Astrocyte (in vitro differentiated cells and primary cell): Measurements from ENCODE around the gene LRRN4. TPM values are rescaled to one million over a fixed set of nuclear protein-coding genes. Genes with fewer than 3 reads are reported as not detected.

Experiments used
- DNase-seq: peaks from one replicate; pipeline ENCODE4 v3.0.0-alpha.2; 2010; ENCODE audit warnings: low read depth
- FAIRE-seq: peaks from 2 replicates; lab custom pipeline; 2011; peaks lifted over from hg19 to GRCh38; lab: Jason Lieb, UNC
- H2AFZ ChIP-seq: 2 replicates; pipeline ENCODE4 v1.6.0; 2012; ENCODE audit warnings: low read depth, low read length, inconsistent platforms
- H3K27ac ChIP-seq: 2 replicates; pipeline ENCODE4 v1.5.1; 2011; ENCODE audit warnings: low read depth, low read length, inconsistent platforms
- H3K27me3 ChIP-seq: 2 replicates; pipeline ENCODE4 v1.6.0; 2011; ENCODE audit warnings: low read length, inconsistent platforms; ENCODE audit not compliant: insufficient read depth
- H3K36me3 ChIP-seq: 2 replicates; pipeline ENCODE4 v1.5.1; 2011; ENCODE audit warnings: low read length, inconsistent platforms; ENCODE audit not compliant: insufficient read depth
- H3K4me1 ChIP-seq: 2 replicates; pipeline ENCODE4 v1.5.1; 2011; ENCODE audit warnings: low read length, inconsistent platforms; ENCODE audit not compliant: insufficient read depth
- H3K4me2 ChIP-seq: 2 replicates; pipeline ENCODE4 v1.6.0; 2012; ENCODE audit warnings: low read length, inconsistent platforms
- H3K4me3 ChIP-seq: 2 replicates; pipeline ENCODE4 v1.5.1; 2011; ENCODE audit warnings: low read depth, mild to moderate bottlenecking, low read length, inconsistent platforms; ENCODE audit not compliant: insufficient read depth
- H3K79me2 ChIP-seq: 2 replicates; pipeline ENCODE4 v1.6.0; 2012; ENCODE audit warnings: mild to moderate bottlenecking, low read length, inconsistent platforms; ENCODE audit not compliant: insufficient read depth
- H3K9ac ChIP-seq: 2 replicates; pipeline ENCODE4 v1.6.0; 2012; ENCODE audit warnings: mild to moderate bottlenecking, low read length, inconsistent platforms
- H3K9me3 ChIP-seq: 2 replicates; pipeline ENCODE4 v1.5.1; 2012; ENCODE audit warnings: low read depth, mild to moderate bottlenecking, low read length, inconsistent platforms; ENCODE audit not compliant: insufficient read depth
- H4K20me1 ChIP-seq: 2 replicates; pipeline ENCODE4 v1.6.0; 2012; ENCODE audit warnings: low read length, inconsistent platforms; ENCODE audit not compliant: insufficient read depth
- H3K27ac Mint-ChIP-seq: one replicate; pipeline ENCODE4 v1.8.0; 2021; ENCODE audit warnings: mild to moderate bottlenecking, mixed read lengths; ENCODE audit not compliant: unreplicated experiment
- H3K27me3 Mint-ChIP-seq: one replicate; pipeline ENCODE4 v1.8.0; 2021; ENCODE audit warnings: low read depth, mixed read lengths; ENCODE audit not compliant: unreplicated experiment
- H3K36me3 Mint-ChIP-seq: one replicate; pipeline ENCODE4 v1.8.0; 2021; ENCODE audit warnings: low read depth, mixed read lengths; ENCODE audit not compliant: unreplicated experiment
- H3K4me1 Mint-ChIP-seq: one replicate; pipeline ENCODE4 v1.8.0; 2021; ENCODE audit warnings: low read depth, mixed read lengths; ENCODE audit not compliant: unreplicated experiment
- H3K4me3 Mint-ChIP-seq: one replicate; pipeline ENCODE4 v1.8.0; 2021; ENCODE audit warnings: mild to moderate bottlenecking, moderate library complexity, mixed read lengths; ENCODE audit not compliant: unreplicated experiment
- H3K9me3 Mint-ChIP-seq: one replicate; pipeline ENCODE4 v1.8.0; 2021; ENCODE audit warnings: mild to moderate bottlenecking, mixed read lengths; ENCODE audit not compliant: unreplicated experiment
- CTCF ChIP-seq: IDR thresholded peaks from 2 replicates; pipeline ENCODE4 v1.5.1; 2011; ENCODE audit warnings: low read depth, mild to moderate bottlenecking, inconsistent platforms, low read length, moderate library complexity; ENCODE audit not compliant: insufficient read depth
- EZH2 ChIP-seq: IDR thresholded peaks from 2 replicates; pipeline ENCODE4 v1.6.1; 2012; ENCODE audit warnings: mild to moderate bottlenecking, low read length, inconsistent platforms; ENCODE audit not compliant: insufficient read depth
- total RNA-seq: library from RNA; stranded (reverse); gene quantifications from 2 replicates; pipeline ENCODE4 v1.2.1, GENCODE V29; 2021

Gene LRRN4
- total RNA-seq, 1 donor from 2014 or later, result 1.0 TPM

DNA sequence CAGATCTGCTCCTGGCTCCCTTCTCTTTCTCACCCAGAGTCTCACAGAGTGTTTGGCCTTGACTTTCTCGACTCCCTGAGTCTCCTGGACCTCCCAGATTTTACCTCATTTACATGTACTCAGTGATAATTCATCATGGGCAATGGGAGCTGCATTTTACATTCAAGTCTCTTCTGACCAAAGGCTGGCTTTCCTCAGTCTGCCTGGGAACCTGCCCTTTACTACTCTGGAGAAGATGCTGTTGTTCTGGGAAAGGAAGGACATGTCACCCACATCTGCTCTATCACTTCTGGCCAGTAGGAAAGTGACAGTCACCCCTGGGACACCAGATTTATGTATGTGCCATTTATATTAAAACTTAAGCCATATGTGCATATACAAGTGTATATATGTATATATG, 7.4 kb downstream of the LRRN4 start:
- Mint-ChIP-seq H3K4me1 (no peaks in the 10 kb centered on the region), H3K9me3 (peaks cover 1% of the 10 kb centered on the region), H3K27me3 (peaks cover 10% of the 10 kb centered on the region), H3K36me3 (peaks cover 8% of the 10 kb centered on the region), H3K4me3 (no peak overlapping the region), H3K27ac (no peak overlapping the region)
- Histone ChIP-seq H3K4me1 (peaks cover 6% of the 10 kb centered on the region), H3K27me3 (no peaks in the 10 kb centered on the region), H3K9ac (no peak overlapping the region), H3K27ac (no peak overlapping the region), H2AFZ (no peak overlapping the region), H3K4me2 (no peak overlapping the region), H4K20me1 (no peaks in the 10 kb centered on the region), H3K79me2 (no peaks in the 10 kb centered on the region), H3K36me3 (no peaks in the 10 kb centered on the region), H3K9me3 (no peaks in the 10 kb centered on the region), H3K4me3 (no peak overlapping the region)
- FAIRE-seq (no peak), DNase-seq (no peak)
- TF ChIP-seq EZH2 (no peak), CTCF (no peak)

- Histone ChIP-seq H2AFZ (no peak overlapping the region), H3K9me3 (no peaks in the 10 kb centered on the region), H3K36me3 (peaks cover 3% of the 10 kb centered on the region), H3K9ac (no peak overlapping the region), H3K4me1 (no peaks in the 10 kb centered on the region), H4K20me1 (no peaks in the 10 kb centered on the region), H3K79me2 (no peaks in the 10 kb centered on the region), H3K27me3 (no peaks in the 10 kb centered on the region), H3K4me3 (no peak overlapping the region), H3K27ac (no peak overlapping the region), H3K4me2 (no peak overlapping the region)
- TF ChIP-seq CTCF (no peak), EZH2 (no peak)
- no peak for FAIRE-seq
- H3K36me3 Mint-ChIP-seq, result peaks cover 10% of the 10 kb centered on the region
- peak; percentile 43 for DNase-seq
- H3K4me3 Mint-ChIP-seq, result no peak overlapping the region
- no peaks in the 10 kb centered on the region for H3K9me3 Mint-ChIP-seq
- H3K4me1 Mint-ChIP-seq, result no peaks in the 10 kb centered on the region
- H3K27ac Mint-ChIP-seq, result no peak overlapping the region
- peaks cover 8% of the 10 kb centered on the region for H3K27me3 Mint-ChIP-seq
Observed at GRCh38 chr20:6045566-6045965, 8.3 kb downstream of the LRRN4 start.

DNA sequence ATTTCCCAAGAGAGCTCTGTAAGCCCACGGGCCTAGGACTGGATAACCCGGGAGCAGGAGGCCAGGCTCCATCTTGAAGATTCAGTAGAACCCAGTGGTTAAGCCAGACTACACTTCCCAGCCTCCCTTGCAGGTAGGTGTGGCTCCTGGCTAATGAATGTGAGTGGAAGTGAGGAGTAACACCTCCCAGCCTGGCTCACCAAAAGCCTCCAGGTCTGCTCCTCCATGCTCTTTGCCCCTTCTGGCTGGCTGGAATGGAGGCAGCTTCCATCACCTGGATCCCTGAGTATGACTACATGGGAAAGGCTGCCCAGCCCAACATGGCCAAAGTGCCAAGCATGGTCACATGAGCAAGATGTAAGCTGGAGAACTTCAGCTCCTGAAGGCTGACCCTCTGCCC, 9.7 kb downstream of the LRRN4 start:
- peaks cover 7% of the 10 kb centered on the region for H3K36me3 ChIP-seq
- no peak overlapping the region for H3K27ac ChIP-seq
- H4K20me1 ChIP-seq, result peaks cover under 1% of the 10 kb centered on the region
- no peak overlapping the region for H3K9ac ChIP-seq
- Mint-ChIP-seq H3K9me3 (no peaks in the 10 kb centered on the region), H3K27me3 (peaks cover 2% of the 10 kb centered on the region), H3K36me3 (peaks cover 10% of the 10 kb centered on the region), H3K4me3 (no peak overlapping the region), H3K27ac (no peak overlapping the region), H3K4me1 (no peaks in the 10 kb centered on the region)
- no peak overlapping the region for H3K4me2 ChIP-seq
- H2AFZ ChIP-seq, result no peak overlapping the region
- H3K4me3 ChIP-seq, result no peak overlapping the region
- no peaks in the 10 kb centered on the region for H3K27me3 ChIP-seq
- DNase-seq, result no peak
- no peaks in the 10 kb centered on the region for H3K9me3 ChIP-seq
- FAIRE-seq, result no peak
- H3K79me2 ChIP-seq, result no peaks in the 10 kb centered on the region
- TF ChIP-seq EZH2 (no peak), CTCF (no peak)
- no peaks in the 10 kb centered on the region for H3K4me1 ChIP-seq
